ENCODE measurements around the gene ZCRB1.

ZCRB1 gene

DNA sequence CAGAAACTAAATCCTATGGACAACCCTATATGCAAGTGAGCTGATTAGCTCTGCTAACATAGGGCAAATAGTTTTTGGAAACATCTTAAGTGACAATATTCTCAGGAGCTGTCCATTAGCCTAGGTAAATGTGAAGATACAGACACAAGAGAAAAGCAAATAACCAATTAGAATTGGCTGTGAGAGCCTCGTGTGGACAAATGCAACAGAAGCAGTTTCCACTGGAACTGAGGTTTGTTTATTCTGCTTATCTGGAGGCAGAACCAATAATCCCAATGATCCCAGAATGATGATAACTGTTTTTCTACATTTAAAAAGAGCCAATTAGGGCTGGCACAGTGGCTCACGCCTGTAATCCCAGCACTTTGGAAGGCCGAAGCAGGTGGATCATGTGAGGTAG is 44.6 kb downstream of the ZCRB1 start:
- ATAC-seq = no peak
- TF ChIP-seq CSDC2 (CRISPR knock-in tag; IDR thresholded peaks at IDR 0.05) (no peak), BACH2 (CRISPR knock-in tag; IDR thresholded peaks at IDR 0.05; ENCODE audit: borderline replicate concordance) (no peak), ZNF70 (CRISPR knock-in tag; IDR thresholded peaks at IDR 0.05) (no peak), ARNTL (CRISPR knock-in tag; IDR thresholded peaks at IDR 0.05; ENCODE audit: borderline replicate concordance, low read depth) (no peak), ISL1 (CRISPR knock-in tag; IDR thresholded peaks at IDR 0.05) (no peak), TOX (CRISPR knock-in tag; IDR thresholded peaks at IDR 0.05; ENCODE audit: borderline replicate concordance) (no peak), OSR1 (CRISPR knock-in tag; IDR thresholded peaks at IDR 0.05) (no peak), GLIS3 (CRISPR knock-in tag; IDR thresholded peaks at IDR 0.05) (no peak), TCF4 (CRISPR knock-in tag; IDR thresholded peaks at IDR 0.05; ENCODE audit: borderline replicate concordance) (no peak), ZNF565 (CRISPR knock-in tag; conservative IDR thresholded peaks at IDR 0.05; ENCODE audit: low read depth) (no peak), PPARA (CRISPR knock-in tag; IDR thresholded peaks at IDR 0.05; ENCODE audit: borderline replicate concordance) (no peak), ZFP3 (CRISPR knock-in tag; IDR thresholded peaks at IDR 0.05) (no peak)
- TF ChIP-seq, protein P1, sequence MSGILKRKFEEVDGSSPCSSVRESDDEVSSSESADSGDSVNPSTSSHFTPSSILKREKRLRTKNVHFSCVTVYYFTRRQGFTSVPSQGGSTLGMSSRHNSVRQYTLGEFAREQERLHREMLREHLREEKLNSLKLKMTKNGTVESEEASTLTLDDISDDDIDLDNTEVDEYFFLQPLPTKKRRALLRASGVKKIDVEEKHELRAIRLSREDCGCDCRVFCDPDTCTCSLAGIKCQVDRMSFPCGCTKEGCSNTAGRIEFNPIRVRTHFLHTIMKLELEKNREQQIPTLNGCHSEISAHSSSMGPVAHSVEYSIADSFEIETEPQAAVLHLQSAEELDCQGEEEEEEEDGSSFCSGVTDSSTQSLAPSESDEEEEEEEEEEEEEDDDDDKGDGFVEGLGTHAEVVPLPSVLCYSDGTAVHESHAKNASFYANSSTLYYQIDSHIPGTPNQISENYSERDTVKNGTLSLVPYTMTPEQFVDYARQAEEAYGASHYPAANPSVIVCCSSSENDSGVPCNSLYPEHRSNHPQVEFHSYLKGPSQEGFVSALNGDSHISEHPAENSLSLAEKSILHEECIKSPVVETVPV (CRISPR knock-in tag; IDR thresholded peaks at IDR 0.05) = no peak
- TF ChIP-seq, protein P2, sequence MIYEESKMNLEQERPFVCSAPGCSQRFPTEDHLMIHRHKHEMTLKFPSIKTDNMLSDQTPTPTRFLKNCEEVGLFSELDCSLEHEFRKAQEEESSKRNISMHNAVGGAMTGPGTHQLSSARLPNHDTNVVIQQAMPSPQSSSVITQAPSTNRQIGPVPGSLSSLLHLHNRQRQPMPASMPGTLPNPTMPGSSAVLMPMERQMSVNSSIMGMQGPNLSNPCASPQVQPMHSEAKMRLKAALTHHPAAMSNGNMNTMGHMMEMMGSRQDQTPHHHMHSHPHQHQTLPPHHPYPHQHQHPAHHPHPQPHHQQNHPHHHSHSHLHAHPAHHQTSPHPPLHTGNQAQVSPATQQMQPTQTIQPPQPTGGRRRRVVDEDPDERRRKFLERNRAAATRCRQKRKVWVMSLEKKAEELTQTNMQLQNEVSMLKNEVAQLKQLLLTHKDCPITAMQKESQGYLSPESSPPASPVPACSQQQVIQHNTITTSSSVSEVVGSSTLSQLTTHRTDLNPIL (CRISPR knock-in tag; IDR thresholded peaks at IDR 0.05; ENCODE audit: low read depth) = no peak
- TF ChIP-seq, protein P3, sequence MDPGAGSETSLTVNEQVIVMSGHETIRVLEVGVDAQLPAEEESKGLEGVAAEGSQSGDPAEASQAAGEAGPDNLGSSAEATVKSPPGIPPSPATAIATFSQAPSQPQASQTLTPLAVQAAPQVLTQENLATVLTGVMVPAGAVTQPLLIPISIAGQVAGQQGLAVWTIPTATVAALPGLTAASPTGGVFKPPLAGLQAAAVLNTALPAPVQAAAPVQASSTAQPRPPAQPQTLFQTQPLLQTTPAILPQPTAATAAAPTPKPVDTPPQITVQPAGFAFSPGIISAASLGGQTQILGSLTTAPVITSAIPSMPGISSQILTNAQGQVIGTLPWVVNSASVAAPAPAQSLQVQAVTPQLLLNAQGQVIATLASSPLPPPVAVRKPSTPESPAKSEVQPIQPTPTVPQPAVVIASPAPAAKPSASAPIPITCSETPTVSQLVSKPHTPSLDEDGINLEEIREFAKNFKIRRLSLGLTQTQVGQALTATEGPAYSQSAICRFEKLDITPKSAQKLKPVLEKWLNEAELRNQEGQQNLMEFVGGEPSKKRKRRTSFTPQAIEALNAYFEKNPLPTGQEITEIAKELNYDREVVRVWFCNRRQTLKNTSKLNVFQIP (CRISPR knock-in tag; IDR thresholded peaks at IDR 0.05; ENCODE audit: borderline replicate concordance, low read depth) = no peak

DNA sequence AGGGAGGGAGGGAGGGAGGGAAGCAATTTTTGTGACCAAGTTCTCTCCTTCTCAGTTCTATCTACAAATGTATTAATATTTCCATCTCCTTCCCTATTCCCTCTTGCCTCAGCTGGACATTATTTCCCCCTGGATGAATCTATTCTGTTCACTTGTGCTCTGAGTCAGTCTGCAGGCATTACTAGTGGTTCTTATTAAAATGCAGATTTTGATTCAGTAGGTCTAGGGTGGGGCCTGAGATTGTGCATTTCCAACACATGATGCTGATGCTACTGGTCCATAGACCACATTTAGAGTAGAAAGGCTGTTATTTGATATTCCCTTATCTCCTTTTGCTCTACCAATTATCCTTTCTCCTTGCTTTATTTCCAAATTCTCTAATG is 47.8 kb downstream of the ZCRB1 start:
- ATAC-seq = no peak
- TF ChIP-seq OSR1 (CRISPR knock-in tag; IDR thresholded peaks at IDR 0.05) = no peak
- TF ChIP-seq ESRRG (CRISPR knock-in tag; IDR thresholded peaks at IDR 0.05) = no peak
- TF ChIP-seq TOX (CRISPR knock-in tag; IDR thresholded peaks at IDR 0.05; ENCODE audit: borderline replicate concordance) = no peak
- no peak for TF ChIP-seq TSHZ2 (CRISPR knock-in tag; IDR thresholded peaks at IDR 0.05)
- no peak for TF ChIP-seq RARB (CRISPR knock-in tag; IDR thresholded peaks at IDR 0.05)
- no peak for TF ChIP-seq CSDC2 (CRISPR knock-in tag; IDR thresholded peaks at IDR 0.05)
- no peak for TF ChIP-seq ZNF565 (CRISPR knock-in tag; conservative IDR thresholded peaks at IDR 0.05; ENCODE audit: low read depth)
- TF ChIP-seq ZC3H10 (CRISPR knock-in tag; IDR thresholded peaks at IDR 0.05) = no peak
- TF ChIP-seq ARNTL (CRISPR knock-in tag; IDR thresholded peaks at IDR 0.05; ENCODE audit: borderline replicate concordance, low read depth) = no peak
- TF ChIP-seq ISL1 (CRISPR knock-in tag; IDR thresholded peaks at IDR 0.05) = no peak
- no peak for TF ChIP-seq ZFP3 (CRISPR knock-in tag; IDR thresholded peaks at IDR 0.05)
- TF ChIP-seq PPARA (CRISPR knock-in tag; IDR thresholded peaks at IDR 0.05; ENCODE audit: borderline replicate concordance) = no peak
- TF ChIP-seq BACH2 (CRISPR knock-in tag; IDR thresholded peaks at IDR 0.05; ENCODE audit: borderline replicate concordance) = no peak
- TF ChIP-seq, protein P3 (CRISPR knock-in tag; IDR thresholded peaks at IDR 0.05; ENCODE audit: borderline replicate concordance, low read depth) = no peak
- TF ChIP-seq ZNF8 (CRISPR knock-in tag; IDR thresholded peaks at IDR 0.05) = no peak
